Activated CD8-positive, alpha-beta T cell treated with anti-CD3 and anti-CD28 coated beads for 36 hours (primary cell): ENCODE measurements around the gene NKAIN2. TPM values are rescaled to one million over a fixed set of nuclear protein-coding genes. Genes with fewer than 3 reads are reported as not detected.

ENCODE experiments used
- ATAC-seq: fragments of 200-7000 bp; cut with Tn5 transposase; one replicate; pipeline ENCODE4 v1.10.0; 2021; ENCODE audit warnings: mild to moderate bottlenecking, moderate library complexity
- CTCF ChIA-PET: fragments of 350-600 bp; sonication (Branson Sonifier 250); formaldehyde crosslinking; loops from one replicate; lab custom pipeline; 2021; ENCODE audit warnings: antibody characterized with exemption; lab: Charles Lee
- POLR2A ChIA-PET: fragments of 350-600 bp; sonication (Branson Sonifier 250); formaldehyde crosslinking; loops from one replicate; lab custom pipeline; 2021; ENCODE audit warnings: antibody characterized with exemption; lab: Charles Lee
- DNase-seq: peaks from one replicate; pipeline ENCODE4 v3.0.0-alpha.2; 2020
- H3K27ac Mint-ChIP-seq: one replicate; pipeline ENCODE4 v1.8.0; 2021; ENCODE audit warnings: mild to moderate bottlenecking, mixed read lengths
- H3K27me3 Mint-ChIP-seq: one replicate; pipeline ENCODE4 v1.8.0; 2021; ENCODE audit warnings: mixed read lengths
- H3K36me3 Mint-ChIP-seq: one replicate; pipeline ENCODE4 v1.8.0; 2021; ENCODE audit warnings: low read depth, mixed read lengths
- H3K4me1 Mint-ChIP-seq: one replicate; pipeline ENCODE4 v1.8.0; 2021; ENCODE audit warnings: low read depth, mixed read lengths
- H3K4me3 Mint-ChIP-seq: one replicate; pipeline ENCODE4 v1.8.0; 2021; ENCODE audit warnings: mild to moderate bottlenecking, moderate library complexity, mixed read lengths
- H3K9me3 Mint-ChIP-seq: one replicate; pipeline ENCODE4 v1.8.0; 2021; ENCODE audit warnings: mixed read lengths
- intact Hi-C: fragments of 100-400 bp; cut with micrococcal nuclease; formaldehyde crosslinking; loops from one replicate; pipeline ENCODE4 v1.10.0; 2022
- total RNA-seq, 2 experiments: library from RNA; stranded (reverse); gene quantifications; one replicate each; pipeline ENCODE4 v1.2.3, GENCODE V29; 2021
- TF ChIP-seq, protein P1 (sequence below): fragments of 200-600 bp; IDR thresholded peaks from one replicate; pipeline ENCODE4 v1.8.0; 2022; ENCODE audit warnings: antibody characterized with exemption, mild to moderate bottlenecking

Gene NKAIN2
- total RNA-seq, 2 experiments from 2014 or later = not detected

DNA sequence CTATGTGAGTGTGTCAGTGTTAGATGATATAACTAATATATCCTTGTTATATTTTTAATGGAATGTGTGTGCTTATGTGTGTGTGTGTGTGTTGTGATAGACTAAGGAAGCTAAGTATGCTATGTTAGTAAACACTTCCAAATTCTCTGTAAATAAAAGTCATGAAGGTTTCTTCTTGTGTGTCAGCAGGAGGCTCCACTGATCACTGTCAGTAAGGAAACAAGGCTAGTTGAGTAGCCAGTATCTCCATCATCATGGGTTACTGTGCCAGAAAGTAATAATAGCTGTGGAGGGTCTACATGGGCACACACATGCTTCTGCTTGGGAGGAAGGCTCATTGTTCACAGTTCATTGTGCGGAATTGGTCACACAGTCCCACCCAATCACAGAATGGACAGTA lies 855.8 kb downstream of the NKAIN2 start:
- DNase-seq = no peak
- H3K9me3 Mint-ChIP-seq = peaks cover 1% of the 10 kb centered on the region
- no peak for ATAC-seq
- H3K4me3 Mint-ChIP-seq = no peak overlapping the region
- H3K36me3 Mint-ChIP-seq = no peaks in the 10 kb centered on the region
- ChIA-PET POLR2A (no interaction called here), CTCF (no interaction called here)
- no peaks in the 10 kb centered on the region for H3K27me3 Mint-ChIP-seq
- no peaks in the 10 kb centered on the region for H3K4me1 Mint-ChIP-seq
- no peak overlapping the region for H3K27ac Mint-ChIP-seq
- TF ChIP-seq, protein P1, sequence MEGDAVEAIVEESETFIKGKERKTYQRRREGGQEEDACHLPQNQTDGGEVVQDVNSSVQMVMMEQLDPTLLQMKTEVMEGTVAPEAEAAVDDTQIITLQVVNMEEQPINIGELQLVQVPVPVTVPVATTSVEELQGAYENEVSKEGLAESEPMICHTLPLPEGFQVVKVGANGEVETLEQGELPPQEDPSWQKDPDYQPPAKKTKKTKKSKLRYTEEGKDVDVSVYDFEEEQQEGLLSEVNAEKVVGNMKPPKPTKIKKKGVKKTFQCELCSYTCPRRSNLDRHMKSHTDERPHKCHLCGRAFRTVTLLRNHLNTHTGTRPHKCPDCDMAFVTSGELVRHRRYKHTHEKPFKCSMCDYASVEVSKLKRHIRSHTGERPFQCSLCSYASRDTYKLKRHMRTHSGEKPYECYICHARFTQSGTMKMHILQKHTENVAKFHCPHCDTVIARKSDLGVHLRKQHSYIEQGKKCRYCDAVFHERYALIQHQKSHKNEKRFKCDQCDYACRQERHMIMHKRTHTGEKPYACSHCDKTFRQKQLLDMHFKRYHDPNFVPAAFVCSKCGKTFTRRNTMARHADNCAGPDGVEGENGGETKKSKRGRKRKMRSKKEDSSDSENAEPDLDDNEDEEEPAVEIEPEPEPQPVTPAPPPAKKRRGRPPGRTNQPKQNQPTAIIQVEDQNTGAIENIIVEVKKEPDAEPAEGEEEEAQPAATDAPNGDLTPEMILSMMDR = no peak
- intact Hi-C loops = no loop called here

GRCh38 chr6:124660185-124660584 lies 856.5 kb downstream of the NKAIN2 start:
- TF ChIP-seq, protein P1 = no peak
- peaks cover 1% of the 10 kb centered on the region for H3K9me3 Mint-ChIP-seq
- no peak overlapping the region for H3K27ac Mint-ChIP-seq
- no peaks in the 10 kb centered on the region for H3K4me1 Mint-ChIP-seq
- H3K27me3 Mint-ChIP-seq = no peaks in the 10 kb centered on the region
- H3K36me3 Mint-ChIP-seq = no peaks in the 10 kb centered on the region
- no peak overlapping the region for H3K4me3 Mint-ChIP-seq
- intact Hi-C loops = no loop called here
- ATAC-seq = no peak
- CTCF ChIA-PET = interaction anchor here (1.6 kb wide), 1 partner anchor 10 kb away, joined by 3 read pairs; no protein-coding TSS in a partner anchor
- DNase-seq = no peak
- POLR2A ChIA-PET = no interaction called here

DNA sequence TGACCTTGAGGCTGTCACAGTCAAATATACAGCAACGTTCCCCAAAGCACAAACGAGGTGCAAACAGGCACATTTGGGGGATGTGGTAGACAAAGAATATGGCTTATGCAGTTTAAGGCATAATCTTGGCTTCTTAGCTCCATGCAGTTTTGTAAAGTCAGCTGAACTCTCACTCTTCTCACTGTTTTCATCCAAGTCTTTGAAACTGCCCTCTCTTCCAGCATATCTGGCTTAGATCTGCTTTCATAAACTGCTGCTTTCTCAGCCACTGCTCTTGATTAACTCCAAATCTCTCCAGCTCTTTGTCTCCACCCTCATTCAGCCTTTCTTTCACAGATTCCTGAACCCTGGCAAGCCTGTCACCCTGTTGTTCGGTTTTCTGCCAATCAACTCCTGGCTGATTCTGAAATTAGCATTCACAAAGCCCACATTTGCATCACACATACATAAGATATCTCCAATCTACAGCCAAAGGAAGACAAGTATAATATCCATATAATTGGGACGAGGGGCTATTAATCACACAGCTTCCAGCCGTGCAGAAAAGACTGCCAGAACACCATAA lies 857.5 kb downstream of the NKAIN2 start:
- Mint-ChIP-seq H3K9me3 (peaks cover 1% of the 10 kb centered on the region), H3K27ac (no peak overlapping the region), H3K36me3 (no peaks in the 10 kb centered on the region), H3K4me1 (no peaks in the 10 kb centered on the region), H3K4me3 (no peak overlapping the region), H3K27me3 (no peaks in the 10 kb centered on the region)
- intact Hi-C loops = no loop called here
- ATAC-seq (no peak), DNase-seq (no peak)
- TF ChIP-seq, protein P1 = no peak
- CTCF ChIA-PET = interaction anchor here (1.6 kb wide), 1 partner anchor 11 kb away, joined by 3 read pairs; no protein-coding TSS in a partner anchor
- POLR2A ChIA-PET = no interaction called here

- CTCF ChIA-PET = no interaction called here
- no peaks in the 10 kb centered on the region for H3K27me3 Mint-ChIP-seq
- H3K4me1 Mint-ChIP-seq = no peaks in the 10 kb centered on the region
- H3K36me3 Mint-ChIP-seq = no peaks in the 10 kb centered on the region
- H3K4me3 Mint-ChIP-seq = no peak overlapping the region
- DNase-seq = no peak
- H3K9me3 Mint-ChIP-seq = peaks cover 4% of the 10 kb centered on the region
- intact Hi-C loops = no loop called here
- TF ChIP-seq, protein P1 = no peak
- ATAC-seq = no peak
- H3K27ac Mint-ChIP-seq = no peak overlapping the region
- POLR2A ChIA-PET = no interaction called here
These were observed 864.4 kb downstream of the NKAIN2 start for GRCh38 chr6:124668028-124668427.

DNA sequence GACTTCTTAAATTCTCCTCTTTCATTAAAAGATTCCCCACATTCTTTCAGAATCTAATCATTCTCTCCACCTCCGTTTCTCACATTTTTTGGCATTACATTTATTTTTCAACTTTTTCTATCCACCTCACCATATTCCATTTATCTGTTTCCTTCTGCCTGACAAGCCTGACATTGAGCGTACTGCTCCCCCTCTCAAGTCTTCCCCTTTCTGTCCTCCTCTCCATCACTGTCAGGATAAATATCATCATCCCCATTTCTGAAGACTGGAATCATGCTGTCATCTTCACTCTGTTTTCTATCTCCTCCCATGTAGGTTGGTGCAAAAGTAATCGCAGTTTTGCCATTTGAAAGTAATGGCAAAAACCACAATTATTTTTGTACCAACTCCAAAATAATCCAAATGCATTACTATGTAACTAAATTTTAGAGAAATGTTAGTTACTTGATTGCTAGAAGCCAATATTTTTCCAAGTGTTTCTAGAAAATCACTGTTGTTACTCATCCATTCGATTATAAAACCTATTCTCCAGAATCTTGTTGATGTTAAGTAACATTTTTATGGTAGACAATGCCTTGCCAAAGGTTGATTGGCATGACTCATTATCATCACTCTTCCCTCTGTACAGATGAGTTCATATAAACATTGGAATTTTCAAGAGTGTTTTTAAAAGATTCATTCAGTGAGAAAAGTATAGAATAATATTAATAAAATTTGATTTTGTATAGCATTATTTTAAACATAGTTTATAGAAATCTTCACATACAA lies 866.2 kb downstream of the NKAIN2 start:
- Mint-ChIP-seq H3K4me3 (no peak overlapping the region), H3K36me3 (no peaks in the 10 kb centered on the region), H3K4me1 (no peaks in the 10 kb centered on the region), H3K27ac (no peak overlapping the region), H3K27me3 (no peaks in the 10 kb centered on the region), H3K9me3 (peaks cover 9% of the 10 kb centered on the region)
- ChIA-PET CTCF (no interaction called here), POLR2A (no interaction called here)
- no peak for ATAC-seq
- no peak for DNase-seq
- TF ChIP-seq, protein P1 = no peak
- intact Hi-C loops = no loop called here
